Lower leg skin (tissue), 3 donors: Measurements from ENCODE around the gene PPP2R5C.

Experiments
- POLR2A ChIP-seq, 2 donors: fragments of 450-650 bp; IDR thresholded peaks; one replicate each; pipeline ENCODE4 v1.6.1; 2016 to 2017; ENCODE audit warnings: antibody characterized with exemption in 2 of 2, mild to moderate bottlenecking in 1 of 2, moderate library complexity in 1 of 2
- TF ChIP-seq, protein P1 (sequence below), 3 donors: fragments of 450-650 bp; IDR thresholded peaks; one replicate each; pipeline ENCODE4 v1.5.1; 2016; ENCODE audit warnings: antibody characterized with exemption in 3 of 3, mild to moderate bottlenecking in 3 of 3, moderate library complexity in 2 of 3

DNA sequence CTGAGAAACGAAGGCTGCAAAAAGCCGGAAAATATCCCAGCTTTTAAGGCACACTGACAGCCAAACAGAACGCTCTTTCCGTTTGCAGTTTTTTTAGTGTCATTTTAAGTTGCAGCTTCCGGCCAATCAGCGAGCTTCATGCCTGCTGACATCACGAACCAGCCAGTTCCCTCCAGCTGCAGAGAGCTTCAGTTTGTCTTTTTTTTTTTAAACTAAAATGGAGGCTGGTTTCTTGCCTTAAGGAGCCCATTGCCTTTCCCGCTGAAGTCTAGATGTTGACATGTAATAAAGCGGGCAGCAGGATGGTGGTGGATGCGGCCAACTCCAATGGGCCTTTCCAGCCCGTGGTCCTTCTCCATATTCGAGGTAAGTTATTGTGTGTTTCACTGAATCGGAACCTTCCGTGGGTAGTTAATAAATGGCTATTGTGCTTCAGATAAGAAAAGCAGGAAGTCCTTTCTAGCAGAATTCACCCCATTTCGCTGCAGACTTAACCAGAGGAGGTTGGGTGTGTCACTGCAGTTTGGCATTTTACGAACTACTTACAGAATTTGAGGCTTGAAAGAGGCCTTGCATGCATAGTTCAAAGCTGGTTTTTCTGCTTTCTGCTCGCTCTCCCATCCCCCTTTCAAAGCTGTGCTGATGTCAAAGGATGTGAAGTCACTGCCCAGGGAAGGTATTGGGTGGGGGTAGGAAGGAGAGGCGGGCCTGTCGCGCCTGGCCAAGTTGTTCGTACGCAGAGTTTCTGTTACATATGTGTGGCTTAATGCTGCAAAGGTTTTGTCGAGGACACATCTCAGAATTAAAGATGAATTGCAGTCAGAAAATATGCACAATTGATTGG is 48.4 kb downstream of the PPP2R5C start:
- TF ChIP-seq POLR2A (IDR thresholded peaks at IDR 0.05), result no peak
- TF ChIP-seq, protein P1, sequence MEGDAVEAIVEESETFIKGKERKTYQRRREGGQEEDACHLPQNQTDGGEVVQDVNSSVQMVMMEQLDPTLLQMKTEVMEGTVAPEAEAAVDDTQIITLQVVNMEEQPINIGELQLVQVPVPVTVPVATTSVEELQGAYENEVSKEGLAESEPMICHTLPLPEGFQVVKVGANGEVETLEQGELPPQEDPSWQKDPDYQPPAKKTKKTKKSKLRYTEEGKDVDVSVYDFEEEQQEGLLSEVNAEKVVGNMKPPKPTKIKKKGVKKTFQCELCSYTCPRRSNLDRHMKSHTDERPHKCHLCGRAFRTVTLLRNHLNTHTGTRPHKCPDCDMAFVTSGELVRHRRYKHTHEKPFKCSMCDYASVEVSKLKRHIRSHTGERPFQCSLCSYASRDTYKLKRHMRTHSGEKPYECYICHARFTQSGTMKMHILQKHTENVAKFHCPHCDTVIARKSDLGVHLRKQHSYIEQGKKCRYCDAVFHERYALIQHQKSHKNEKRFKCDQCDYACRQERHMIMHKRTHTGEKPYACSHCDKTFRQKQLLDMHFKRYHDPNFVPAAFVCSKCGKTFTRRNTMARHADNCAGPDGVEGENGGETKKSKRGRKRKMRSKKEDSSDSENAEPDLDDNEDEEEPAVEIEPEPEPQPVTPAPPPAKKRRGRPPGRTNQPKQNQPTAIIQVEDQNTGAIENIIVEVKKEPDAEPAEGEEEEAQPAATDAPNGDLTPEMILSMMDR (IDR thresholded peaks at IDR 0.05), result no peak
